Large intestine (tissue), 3 donors: ENCODE measurements around the gene SLC5A2. TPM values are rescaled to one million over a fixed set of nuclear protein-coding genes. Genes with fewer than 3 reads are reported as not detected.

ENCODE experiments used
- DNase-seq, 2 donors: peaks; one replicate each; pipeline versions ENCODE4 v3.0.0 to v3.0.0-alpha.2; 2013
- H3K27ac ChIP-seq: one replicate; pipeline ENCODE4 v1.5.1; 2013; ENCODE audit warnings: low read length
- H3K27me3 ChIP-seq: 2 replicates; pipeline ENCODE4 v1.6.1; 2013; ENCODE audit warnings: low read length; ENCODE audit not compliant: control insufficient read depth, insufficient read depth
- H3K36me3 ChIP-seq: 2 replicates; pipeline ENCODE4 v1.6.1; 2013; ENCODE audit warnings: low read length; ENCODE audit not compliant: control insufficient read depth, insufficient read depth
- H3K4me1 ChIP-seq: one replicate; pipeline ENCODE4 v1.6.1; 2013; ENCODE audit warnings: low read length; ENCODE audit not compliant: control insufficient read depth, insufficient read depth
- H3K4me3 ChIP-seq: one replicate; pipeline ENCODE4 v1.5.1; 2013; ENCODE audit warnings: low read length
- H3K9me3 ChIP-seq: one replicate; pipeline ENCODE4 v1.6.1; 2013; ENCODE audit warnings: mild to moderate bottlenecking, low read depth, low read length, moderate library complexity; ENCODE audit not compliant: control insufficient read depth
- WGBS: methylation state at CpG from one replicate; pipeline ENCODE4 v1.1.5; 2013; ENCODE audit warnings: low lambda C conversion rate; ENCODE audit not compliant: insufficient coverage; 5-methylcytosine and 5-hydroxymethylcytosine counted together
- polyA plus RNA-seq: library from polyadenylated mRNA; unstranded; fragments of 120-200 nt; gene quantifications from one replicate; pipeline ENCODE4 v1.2.1, GENCODE V29; 2013

SLC5A2 gene
- polyA plus RNA-seq, 1 donor, result 7.3 TPM

DNA sequence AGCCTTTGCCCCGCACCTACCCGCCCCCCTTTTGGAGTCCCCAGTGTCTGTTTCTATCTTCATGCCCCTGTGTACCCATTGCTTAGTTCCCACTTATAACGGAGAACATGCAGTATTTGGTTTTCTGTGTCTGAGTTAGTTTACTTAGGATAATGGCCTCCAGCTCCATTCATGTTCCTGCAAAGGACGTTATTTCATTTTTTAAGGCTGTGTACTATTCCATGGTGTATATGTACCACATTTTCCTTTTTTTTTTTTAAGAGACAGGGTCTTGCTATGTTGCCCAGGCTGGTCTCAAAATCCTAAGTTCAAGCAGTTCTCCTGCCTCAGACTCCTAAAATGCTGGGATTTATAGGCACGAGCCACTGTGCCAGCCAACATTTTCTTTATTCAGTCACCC lies 15.1 kb upstream of the SLC5A2 start:
- Histone ChIP-seq H3K27me3 (no peaks in the 10 kb centered on the region), H3K4me1 (peaks cover 11% of the 10 kb centered on the region), H3K36me3 (peaks cover 32% of the 10 kb centered on the region), H3K4me3 (no peak overlapping the region), H3K27ac (no peak overlapping the region), H3K9me3 (peaks cover 3% of the 10 kb centered on the region)
- no peak for DNase-seq
- 90% methylated on average over 2 of the region's 5 CpGs for WGBS

DNA sequence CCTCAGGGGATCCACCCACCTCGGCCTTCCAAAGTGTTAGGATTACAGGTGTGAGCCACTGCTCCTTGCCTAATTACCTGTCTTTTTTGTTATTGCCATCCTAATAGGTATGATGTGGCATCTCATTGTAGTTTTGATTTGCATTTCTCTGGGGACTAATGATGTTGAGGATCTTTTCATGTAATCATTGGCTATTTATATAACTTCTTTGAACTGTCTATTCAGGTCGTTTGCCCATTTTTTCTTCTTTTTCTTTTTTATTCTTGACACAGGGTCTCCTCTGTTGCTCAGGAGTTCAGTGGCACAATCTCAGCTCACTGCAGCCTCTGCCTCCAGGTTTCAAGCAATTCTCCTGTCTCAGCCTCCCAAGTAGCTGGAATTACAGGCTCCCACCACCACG lies 12.3 kb upstream of the SLC5A2 start:
- no peak overlapping the region for H3K4me3 ChIP-seq
- 78% methylated on average over 1 of the region's 3 CpGs for WGBS
- no peak overlapping the region for H3K27ac ChIP-seq

DNA sequence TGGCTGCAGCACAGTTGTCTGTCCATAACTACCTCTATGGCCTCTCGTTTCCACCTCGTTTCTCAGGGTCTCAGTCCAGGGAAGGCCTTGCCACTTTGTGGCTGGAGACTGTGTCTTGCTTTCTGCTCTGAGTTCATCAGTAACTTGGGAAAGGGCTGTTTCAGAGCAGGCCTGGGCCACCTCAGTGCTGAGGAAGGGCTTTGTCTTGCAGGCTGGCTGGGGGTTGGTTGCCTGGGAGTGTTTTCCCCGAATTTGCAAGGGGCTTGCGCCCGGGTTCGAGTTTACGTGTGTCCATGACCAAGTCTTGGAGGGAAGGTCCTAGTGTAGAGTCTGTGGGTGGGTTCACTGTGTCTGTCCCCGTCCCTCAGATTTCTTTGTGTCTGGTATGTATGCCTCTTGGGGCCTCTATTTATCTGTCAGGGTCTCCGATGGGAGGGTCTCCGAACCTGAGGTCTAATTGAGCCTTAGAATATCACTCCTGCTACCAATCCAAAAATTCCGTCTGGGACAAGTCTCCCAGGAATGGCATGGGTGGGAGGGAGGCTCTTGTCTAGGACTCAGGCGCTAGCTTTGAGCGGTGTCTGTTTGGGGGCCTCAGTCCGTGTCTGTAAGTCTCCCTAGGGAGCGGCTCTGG lies 11.6 kb upstream of the SLC5A2 start:
- Histone ChIP-seq H3K4me1 (peaks cover 29% of the 10 kb centered on the region), H3K27me3 (no peaks in the 10 kb centered on the region), H3K4me3 (peak overlapping the region; percentile 37), H3K36me3 (peaks cover 13% of the 10 kb centered on the region), H3K9me3 (peaks cover 5% of the 10 kb centered on the region), H3K27ac (peak overlapping the region; percentile 49)
- no CpG with 5 or more reads among the region's 15 CpGs for WGBS
- no peak for DNase-seq

More for the DNA sequence above, 12.3 kb upstream of the SLC5A2 start:
- H3K4me1 ChIP-seq, result peaks cover 26% of the 10 kb centered on the region
- H3K36me3 ChIP-seq, result peaks cover 20% of the 10 kb centered on the region
- peaks cover 5% of the 10 kb centered on the region for H3K9me3 ChIP-seq
- H3K27me3 ChIP-seq, result no peaks in the 10 kb centered on the region
- no peak for DNase-seq

DNA sequence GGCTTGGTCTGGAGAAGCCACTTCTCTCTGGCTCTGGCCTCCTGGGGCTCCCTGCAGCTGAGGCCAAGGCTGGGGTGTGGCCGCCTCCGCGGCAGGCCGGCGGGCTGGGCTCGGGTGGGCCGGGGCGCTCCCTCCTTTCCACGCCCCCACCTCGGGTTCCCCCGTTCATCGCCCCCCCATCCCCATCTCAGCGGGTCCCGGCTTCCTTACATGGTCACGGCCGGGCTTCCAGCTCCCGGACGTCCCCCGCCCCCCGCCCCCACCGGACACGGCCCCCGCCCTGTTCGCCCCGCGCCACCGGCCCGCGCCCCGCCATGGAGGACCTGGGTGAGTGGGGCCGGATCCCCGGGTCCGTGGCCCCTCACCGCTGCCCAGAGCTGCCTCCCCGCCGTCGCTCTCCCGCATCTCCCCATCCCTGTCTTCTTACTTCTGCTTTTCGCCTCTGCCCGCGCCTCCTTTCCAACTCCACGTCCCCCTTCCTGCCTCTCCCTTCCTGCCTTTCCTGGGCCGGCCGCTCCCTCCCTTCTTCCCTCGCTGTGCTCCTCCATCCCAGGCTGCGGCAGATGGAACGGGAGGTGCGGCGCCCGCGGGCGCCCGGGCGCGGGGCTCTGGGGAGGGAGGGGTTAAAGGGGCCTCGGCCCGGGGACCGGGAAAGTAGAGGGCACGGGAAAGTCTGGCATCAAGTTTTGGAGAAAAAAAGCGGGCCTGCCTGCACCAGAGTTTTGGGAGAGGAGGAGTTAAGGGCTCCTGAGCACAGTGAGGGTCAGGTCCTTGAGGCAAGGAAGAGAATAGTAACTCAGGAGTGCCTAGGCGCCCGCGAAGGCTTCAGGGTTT lies 10.8 kb upstream of the SLC5A2 start, which contains the start of gene TGFB1I1:
TGFB1I1 (plus strand) TSS at position 278 of the 834 bp plus-strand sequence; CDS start at position 315, 37 bp downstream.
- WGBS, result 0% methylated on average over 4 of the region's 63 CpGs
- peak in 1 of 2 donors; percentile 62 for DNase-seq
- peaks cover 5% of the 10 kb centered on the region for H3K9me3 ChIP-seq
- peak within 1 kb of the TSS; percentile 60 for H3K4me3 ChIP-seq
- peaks cover 29% of the 10 kb centered on the region for H3K4me1 ChIP-seq
- H3K36me3 ChIP-seq, result peaks cover 12% of the 10 kb centered on the region
- H3K27ac ChIP-seq, result peak within 1 kb of the TSS; percentile 88
- no peaks in the 10 kb centered on the region for H3K27me3 ChIP-seq

DNA sequence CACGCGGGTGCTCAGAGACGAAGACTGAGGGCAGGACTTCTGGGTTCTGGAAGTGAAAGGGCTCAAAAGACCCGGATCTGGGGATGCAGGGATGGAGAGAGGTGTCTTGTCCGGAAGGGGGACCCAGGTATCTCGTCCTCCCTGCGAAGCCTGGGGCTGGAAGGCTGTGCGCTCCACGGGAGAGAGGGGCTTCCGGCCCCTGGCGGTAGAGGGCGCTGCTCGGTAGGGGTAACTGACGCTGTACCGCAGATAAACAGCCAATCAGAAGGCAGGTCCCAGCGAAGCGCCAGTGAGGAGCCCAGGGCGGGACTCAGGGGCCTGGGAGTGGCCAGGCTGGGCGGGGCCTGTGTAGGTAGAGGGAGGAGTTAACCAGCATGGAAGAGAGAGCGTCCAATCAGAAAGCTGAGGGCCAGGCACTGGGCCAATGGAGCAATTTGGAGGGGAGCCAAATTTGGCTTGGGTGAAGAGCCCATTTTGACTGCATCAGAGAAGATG lies 10.2 kb upstream of the SLC5A2 start:
- Histone ChIP-seq H3K9me3 (peaks cover 5% of the 10 kb centered on the region), H3K4me1 (peaks cover 31% of the 10 kb centered on the region), H3K36me3 (peaks cover 9% of the 10 kb centered on the region), H3K4me3 (peak overlapping the region; percentile 60), H3K27me3 (no peaks in the 10 kb centered on the region), H3K27ac (peak overlapping the region; percentile 88)
- DNase-seq, result peak; percentile 80 to 81
- WGBS, result no CpG with 5 or more reads among the region's 20 CpGs

DNA sequence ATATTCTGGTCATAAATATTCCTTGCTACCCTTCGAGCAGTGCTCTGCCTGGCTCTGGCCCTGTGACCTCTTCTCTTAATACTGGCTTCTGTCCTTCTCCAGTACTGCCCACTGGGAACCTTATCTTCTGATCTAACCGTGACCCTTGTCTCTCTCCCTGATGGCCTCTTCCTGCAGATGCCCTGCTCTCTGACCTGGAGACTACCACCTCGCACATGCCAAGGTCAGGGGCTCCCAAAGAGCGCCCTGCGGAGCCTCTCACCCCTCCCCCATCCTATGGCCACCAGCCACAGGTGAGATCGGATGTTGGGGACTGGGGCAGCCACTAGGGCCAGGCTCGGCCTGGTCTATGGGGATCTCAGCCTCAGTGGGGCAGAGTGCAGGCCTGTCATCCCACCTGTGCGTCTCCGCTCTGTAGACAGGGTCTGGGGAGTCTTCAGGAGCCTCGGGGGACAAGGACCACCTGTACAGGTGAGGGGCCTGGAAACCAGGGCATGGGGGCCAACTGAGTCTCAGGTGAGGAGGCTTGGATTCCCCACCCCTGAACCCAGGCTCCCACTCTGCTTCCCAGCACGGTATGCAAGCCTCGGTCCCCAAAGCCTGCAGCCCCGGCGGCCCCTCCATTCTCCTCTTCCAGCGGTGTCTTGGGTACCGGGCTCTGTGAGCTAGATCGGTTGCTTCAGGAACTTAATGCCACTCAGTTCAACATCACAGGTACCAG lies 9.5 kb upstream of the SLC5A2 start:
- 80% methylated on average over 1 of the region's 17 CpGs for WGBS
- no peak overlapping the region for H3K27ac ChIP-seq
- no peaks in the 10 kb centered on the region for H3K27me3 ChIP-seq
- no peak overlapping the region for H3K4me3 ChIP-seq
- peaks cover 37% of the 10 kb centered on the region for H3K4me1 ChIP-seq
- peaks cover 9% of the 10 kb centered on the region for H3K36me3 ChIP-seq
- H3K9me3 ChIP-seq, result peaks cover 5% of the 10 kb centered on the region
- DNase-seq, result no peak

DNA sequence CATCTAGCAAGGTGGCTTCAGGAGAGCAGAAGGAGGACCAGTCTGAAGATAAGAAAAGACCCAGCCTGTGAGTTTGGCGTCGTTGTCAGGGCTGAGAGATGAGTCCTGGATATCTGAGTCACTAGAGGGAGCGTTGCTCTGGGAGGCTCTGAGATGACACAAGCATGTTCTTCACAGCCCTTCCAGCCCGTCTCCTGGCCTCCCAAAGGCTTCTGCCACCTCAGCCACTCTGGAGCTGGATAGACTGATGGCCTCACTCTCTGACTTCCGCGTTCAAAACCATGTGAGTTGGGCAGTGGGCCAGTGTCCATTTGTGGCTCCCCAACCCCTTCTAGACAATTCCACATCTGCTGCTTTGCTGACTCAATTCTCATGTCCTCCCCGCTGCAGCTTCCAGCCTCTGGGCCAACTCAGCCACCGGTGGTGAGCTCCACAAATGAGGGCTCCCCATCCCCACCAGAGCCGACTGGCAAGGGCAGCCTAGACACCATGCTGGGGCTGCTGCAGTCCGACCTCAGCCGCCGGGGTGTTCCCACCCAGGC lies 8.7 kb upstream of the SLC5A2 start:
- Histone ChIP-seq H3K4me1 (peaks cover 43% of the 10 kb centered on the region), H3K4me3 (no peak overlapping the region), H3K27ac (no peak overlapping the region), H3K27me3 (no peaks in the 10 kb centered on the region), H3K36me3 (peaks cover 9% of the 10 kb centered on the region), H3K9me3 (peaks cover 5% of the 10 kb centered on the region)
- DNase-seq, result peak in 1 of 2 donors; percentile 44
- WGBS, result no CpG with 5 or more reads among the region's 12 CpGs

DNA sequence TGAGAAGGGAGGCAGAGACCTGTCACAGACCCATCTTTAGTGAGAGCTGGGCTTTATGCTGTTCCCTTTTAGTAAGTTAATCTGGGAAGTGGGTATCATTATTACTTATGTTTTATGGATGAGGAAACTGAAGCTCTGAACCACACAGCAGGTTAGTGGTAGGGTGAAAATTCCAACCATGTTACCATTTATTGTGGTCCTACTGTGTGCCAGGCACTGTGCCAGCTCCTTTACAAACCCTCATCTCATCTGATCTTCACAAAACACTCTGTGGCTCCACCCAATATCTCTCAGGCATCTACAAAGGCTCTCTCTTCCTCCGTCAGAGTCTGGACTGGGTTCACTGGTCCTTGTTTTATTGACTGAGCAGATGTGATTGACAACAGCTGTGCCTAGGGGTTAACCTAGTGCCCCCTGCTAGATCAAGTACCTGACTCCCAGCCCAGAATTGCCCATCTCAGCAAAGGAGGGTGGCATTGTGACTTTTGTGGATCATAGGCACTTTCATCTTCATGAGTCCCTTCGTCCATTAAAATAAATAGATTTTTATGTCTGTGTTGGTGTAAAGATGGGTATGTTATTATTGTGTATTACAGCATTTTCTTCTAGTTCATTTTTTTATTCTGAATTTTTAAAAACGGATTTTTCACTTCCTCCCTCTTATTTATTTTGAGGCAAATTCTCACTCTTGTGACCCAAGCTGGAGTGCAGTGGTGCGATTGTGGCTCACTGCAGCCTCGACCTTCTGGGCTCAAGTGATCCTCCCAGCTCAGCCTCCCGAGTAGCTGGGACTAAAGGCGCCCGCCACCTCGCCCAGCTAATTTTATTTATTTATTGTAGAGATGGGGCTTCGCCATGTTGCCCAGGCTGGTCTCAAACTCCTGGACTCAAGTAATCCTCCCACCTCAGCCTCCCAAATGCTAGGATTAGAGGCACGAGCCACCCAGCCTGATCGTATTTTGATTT lies 7.9 kb upstream of the SLC5A2 start:
- H3K4me3 ChIP-seq, result no peak overlapping the region
- H3K36me3 ChIP-seq, result peaks cover 9% of the 10 kb centered on the region
- H3K4me1 ChIP-seq, result peaks cover 50% of the 10 kb centered on the region
- peaks cover 5% of the 10 kb centered on the region for H3K9me3 ChIP-seq
- no peak overlapping the region for H3K27ac ChIP-seq
- 57% methylated on average over 1 of the region's 12 CpGs for WGBS
- H3K27me3 ChIP-seq, result no peaks in the 10 kb centered on the region
- DNase-seq, result no peak

DNA sequence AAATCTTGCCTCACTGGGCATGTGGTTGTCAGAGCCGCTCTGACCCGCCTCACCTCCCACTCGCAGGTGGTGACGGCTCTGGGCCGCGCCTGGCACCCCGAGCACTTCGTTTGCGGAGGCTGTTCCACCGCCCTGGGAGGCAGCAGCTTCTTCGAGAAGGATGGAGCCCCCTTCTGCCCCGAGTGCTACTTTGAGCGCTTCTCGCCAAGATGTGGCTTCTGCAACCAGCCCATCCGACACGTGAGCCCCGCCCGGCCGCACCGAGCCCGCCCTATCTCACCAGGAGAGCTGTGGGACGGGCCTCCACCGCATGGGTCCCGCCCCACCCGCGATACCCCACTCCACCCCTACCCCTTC lies 7.0 kb upstream of the SLC5A2 start:
- peaks cover 9% of the 10 kb centered on the region for H3K36me3 ChIP-seq
- DNase-seq, result no peak
- WGBS, result no CpG with 5 or more reads among the region's 26 CpGs
- peak overlapping the region; percentile 93 for H3K27ac ChIP-seq
- H3K9me3 ChIP-seq, result peaks cover 5% of the 10 kb centered on the region
- peaks cover 57% of the 10 kb centered on the region for H3K4me1 ChIP-seq
- H3K27me3 ChIP-seq, result no peaks in the 10 kb centered on the region
- peak overlapping the region; percentile 49 for H3K4me3 ChIP-seq
